Fibroblast of peridontal ligament (primary cell): ENCODE measurements around the gene MCM5.
"Not testable (repeated sequence)": the region's sequence is repeated elsewhere in the genome, so short reads cannot be mapped to it uniquely, and the experiment has no call there.

ENCODE experiments used
- DNase-seq: peaks from one replicate; pipeline ENCODE4 v3.0.0-alpha.2; 2010; ENCODE audit errors: extremely low read depth

MCM5 gene

GRCh38 chr22:35432228-35432905 lies 32.4 kb downstream of the MCM5 start:
- DNase-seq: no peak

DNA sequence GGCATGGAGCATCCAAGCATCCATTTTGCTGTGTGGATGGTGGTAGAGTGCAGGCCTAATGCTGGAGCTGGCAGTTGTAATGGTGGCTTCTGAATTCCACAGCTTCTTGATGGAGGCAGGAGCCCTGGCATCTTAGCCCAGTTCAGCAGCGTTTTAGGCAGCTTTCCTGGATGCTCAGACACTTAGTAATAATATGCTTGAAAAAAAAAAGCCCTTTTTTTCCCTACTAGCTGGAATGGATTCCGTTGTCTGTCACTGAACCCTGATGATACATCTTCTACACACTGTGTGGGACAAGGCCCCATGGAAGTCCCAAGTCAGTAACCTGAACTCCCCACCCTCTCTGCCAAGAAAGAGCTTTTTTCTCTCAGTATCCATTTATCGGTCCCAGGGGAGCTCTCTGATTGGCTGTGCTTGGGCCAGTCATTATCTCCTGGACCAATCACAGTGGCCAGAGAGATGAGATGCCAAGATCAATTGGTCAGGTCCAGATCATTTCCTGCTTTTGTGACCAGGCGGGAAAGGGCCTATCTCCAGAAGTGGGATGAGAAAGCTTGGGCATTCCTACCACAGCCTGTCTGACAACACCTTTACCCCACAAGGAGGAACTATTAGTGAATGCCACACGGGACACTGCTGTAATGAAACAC lies 34.2 kb downstream of the MCM5 start:
- no peak for DNase-seq

- DNase-seq: no peak
Observed at GRCh38 chr22:35435201-35435740, 35.3 kb downstream of the MCM5 start.

DNA sequence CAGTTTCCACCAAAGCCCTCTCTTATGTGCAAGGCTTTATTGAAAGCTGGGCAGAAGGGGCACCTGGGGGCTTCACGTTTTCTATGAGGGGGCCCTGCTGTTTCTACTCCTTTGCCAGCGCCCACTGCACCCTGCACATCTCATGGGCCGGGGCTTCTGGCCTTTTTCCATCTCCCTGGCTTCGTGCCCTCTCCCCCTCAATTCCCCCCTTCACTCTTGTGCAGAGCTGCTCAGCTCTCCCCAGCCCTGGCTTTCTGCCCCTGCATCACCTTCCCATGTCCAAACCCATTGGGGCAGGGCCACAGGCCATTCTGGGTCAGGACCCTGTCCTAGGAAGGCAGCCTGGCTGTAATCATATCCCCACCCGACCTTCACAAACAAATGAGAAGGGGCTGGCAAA lies 36.5 kb downstream of the MCM5 start:
- no peak for DNase-seq

DNA sequence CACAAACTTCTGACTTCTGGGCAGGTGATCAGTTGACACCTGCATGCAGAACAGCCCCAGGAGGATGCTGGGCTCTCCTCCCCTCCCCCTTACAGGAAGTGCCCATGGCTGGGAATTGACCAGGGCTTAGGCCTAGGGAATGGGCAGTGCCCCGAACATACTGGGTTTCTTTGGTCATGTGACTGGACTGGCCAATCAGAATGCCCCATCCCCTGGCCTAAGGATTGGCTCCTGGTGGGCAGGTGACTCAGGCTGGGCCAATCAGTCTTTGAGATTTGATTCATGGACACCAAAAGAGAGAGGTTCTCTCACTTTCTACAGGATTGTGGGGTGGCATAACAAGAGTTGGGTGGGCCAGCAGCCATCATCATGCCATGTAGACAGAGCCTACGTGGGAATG lies 37.1 kb downstream of the MCM5 start:
- no peak for DNase-seq

- not testable (repeated sequence) for DNase-seq
Observed at GRCh38 chr22:35438673-35439364, 38.9 kb downstream of the MCM5 start.

DNA sequence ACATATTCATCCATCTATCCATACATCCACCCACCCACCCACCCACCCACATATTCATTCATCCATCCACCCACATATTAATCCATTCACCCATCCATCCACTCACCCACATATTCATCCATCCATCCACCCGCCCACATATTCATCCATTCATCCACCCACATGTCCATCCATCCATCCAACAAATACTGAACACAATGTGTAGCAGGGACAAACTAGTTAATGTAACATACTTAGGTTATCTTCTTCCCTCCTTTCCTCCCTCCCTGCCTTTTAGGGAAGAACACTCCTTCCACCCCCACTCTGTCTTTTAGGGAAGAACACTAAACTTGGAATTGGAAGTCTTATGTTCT lies 39.4 kb downstream of the MCM5 start:
- DNase-seq: no peak

GRCh38 chr22:35440129-35440528 lies 40.2 kb downstream of the MCM5 start:
- peak; percentile 42 for DNase-seq

DNA sequence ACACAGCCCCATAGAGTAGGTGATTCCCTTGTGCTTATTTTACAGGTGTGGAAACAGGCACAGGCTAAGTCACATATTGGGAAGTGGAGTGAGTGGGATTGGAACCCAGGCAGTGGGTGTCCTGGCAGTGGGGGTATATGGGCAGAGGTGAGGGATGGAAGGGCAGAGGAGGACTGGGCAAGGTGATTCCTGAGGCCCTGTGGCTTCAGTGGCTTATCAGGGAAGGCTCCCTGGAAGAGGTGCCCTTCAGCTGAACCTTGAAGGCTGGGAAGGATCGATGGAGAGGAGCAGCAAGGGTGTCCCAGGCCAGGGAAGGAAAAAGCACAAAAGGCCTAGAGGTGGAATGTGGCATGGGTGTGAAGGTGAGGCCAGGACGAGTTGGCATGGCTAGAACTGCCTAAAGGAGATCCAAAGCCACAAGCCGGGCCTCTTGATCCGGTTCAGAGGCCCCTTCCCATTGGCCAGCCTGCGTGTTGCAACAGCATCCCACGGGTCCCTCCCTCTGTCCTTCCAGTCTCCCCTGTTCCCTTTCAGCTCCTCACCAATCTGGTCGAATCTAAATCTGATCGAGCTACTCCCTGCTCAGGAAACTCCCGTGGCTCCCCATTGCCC lies 41.7 kb downstream of the MCM5 start:
- no peak for DNase-seq

DNA sequence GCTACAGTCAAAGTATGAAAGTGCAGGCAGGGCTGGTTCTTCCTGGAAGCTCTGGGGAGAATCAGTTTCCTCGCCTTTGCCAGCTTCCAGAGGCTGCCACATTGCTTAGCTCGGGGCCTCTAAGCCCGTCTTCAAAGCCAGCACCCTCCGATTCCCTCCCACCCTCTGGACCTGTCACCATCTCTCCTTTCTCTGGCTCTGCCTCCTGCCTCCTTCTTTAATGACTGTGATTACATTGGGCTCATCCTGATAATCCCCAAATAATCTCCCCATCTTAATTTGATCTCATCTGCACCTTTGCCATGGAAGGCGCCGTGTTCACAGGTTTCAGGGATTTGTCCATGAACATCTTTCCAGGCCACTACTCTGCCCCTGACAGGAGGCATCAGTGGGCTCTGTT lies 42.5 kb downstream of the MCM5 start:
- no peak for DNase-seq

GRCh38 chr22:35443338-35443737 lies 43.4 kb downstream of the MCM5 start:
- no peak for DNase-seq

GRCh38 chr22:35443790-35444684 lies 44.1 kb downstream of the MCM5 start:
- DNase-seq: no peak

DNA sequence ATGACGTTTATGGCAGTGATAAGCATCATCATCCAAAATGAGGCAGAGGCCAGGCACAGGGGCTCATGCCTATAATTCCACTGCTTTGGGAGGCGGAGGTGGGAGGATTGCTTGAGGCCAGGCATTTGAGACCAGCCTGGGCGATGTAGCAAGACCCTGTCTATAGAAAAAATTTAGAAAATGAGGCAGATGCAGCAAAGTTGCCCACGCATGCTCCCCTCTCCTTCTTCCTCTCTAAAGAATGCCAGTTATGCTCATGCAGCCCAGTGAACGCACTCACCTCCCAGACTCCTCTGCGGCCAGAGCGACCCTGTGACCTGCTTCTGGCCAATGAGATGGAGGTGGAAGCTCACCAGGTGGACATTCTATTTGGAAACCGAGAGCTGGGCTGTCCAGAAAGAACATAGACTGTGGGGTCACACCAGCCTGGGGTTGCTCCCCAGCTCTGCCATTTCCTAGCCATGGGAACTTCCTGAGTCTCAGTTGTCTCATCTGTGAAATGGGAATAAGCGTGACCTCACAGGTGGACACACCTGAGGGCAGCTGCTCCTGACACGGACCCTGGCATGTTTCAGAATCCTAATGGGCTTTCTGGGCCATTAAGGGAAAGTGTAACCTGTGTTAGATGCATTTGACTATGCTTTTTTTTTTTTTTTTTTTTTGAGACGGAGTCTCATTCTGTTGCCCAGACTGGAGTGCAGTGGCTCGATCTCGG lies 44.9 kb downstream of the MCM5 start:
- no peak for DNase-seq

GRCh38 chr22:35445933-35446332 lies 46.0 kb downstream of the MCM5 start:
- DNase-seq: peak; percentile 15

DNA sequence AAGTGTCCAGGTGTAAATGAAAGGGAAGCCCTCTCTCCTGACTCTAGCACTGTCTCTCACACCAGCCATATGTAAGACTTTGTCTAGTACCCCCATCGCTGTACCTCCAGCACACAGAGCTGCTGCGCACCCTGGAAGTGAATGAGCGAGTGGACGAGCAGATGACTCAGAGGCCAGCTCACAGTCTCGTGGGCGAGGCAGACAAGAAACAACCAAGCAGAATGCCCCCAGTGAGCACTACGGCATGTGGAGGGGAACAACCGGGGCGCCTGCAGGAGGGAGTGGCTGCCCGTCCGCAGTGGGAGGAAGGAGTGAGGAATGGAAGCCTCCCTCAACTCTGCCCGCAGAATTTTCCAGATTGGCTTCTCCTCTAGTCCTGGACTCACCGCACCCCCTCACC lies 46.4 kb downstream of the MCM5 start:
- DNase-seq: peak; percentile 80

- DNase-seq: no peak
Observed at GRCh38 chr22:35448523-35448922, 48.6 kb downstream of the MCM5 start.

- no peak for DNase-seq
Observed at GRCh38 chr22:35449829-35450689, 50.1 kb downstream of the MCM5 start.

DNA sequence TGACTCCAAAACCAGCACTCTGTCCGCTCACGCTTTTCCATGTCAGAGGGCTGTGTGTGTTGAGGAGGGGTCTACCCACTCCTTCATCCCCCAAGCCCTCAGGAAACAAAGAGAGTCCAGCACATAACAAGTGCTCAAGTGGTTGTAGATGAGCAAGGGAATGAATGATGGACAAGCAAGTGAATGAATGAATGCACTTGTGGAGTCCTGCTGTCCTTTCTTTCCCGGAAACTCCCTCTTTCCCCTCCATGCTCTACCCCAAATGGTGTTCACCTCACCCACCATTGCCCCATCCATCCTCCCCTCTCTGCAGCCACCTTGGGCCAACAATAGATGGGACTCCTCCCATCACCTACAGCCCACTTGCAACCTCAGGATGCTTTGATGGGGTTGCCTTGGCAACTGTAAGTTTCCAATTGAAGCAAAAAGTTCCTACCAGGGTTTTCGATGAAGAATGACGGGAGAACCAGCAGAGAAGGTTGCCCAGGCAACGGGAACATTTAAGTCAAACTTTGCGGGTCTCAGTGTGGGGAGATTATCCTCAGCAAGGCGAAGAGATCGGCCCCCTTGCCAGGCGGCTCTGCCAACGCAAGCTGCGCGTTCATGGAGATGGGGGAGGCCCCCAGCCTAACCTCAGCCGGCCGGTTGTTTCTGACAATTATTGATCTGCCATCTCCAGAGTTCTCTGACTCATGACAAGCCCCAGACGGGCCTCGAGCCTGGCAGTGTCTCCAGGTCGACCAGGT lies 51.1 kb downstream of the MCM5 start:
- DNase-seq: no peak

DNA sequence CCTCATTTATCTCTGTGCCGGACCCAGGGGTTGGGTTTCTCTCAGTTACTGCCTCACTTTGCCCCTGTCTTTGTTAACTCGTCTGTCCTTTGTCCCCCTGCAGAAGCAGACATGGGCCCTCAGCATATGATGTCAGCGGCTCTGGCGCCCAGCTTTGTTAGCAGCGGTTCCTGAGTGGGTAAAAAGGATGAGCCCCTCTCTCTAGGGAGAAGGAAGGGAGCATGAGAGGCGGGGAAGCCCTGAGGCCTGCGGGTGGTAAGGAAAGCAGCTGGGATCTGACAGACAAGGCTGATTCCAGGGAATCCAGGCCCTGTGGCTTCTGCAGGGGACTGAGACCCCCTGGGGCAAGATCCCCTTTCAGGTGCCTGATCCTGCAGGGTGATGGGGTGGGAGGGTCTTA lies 51.7 kb downstream of the MCM5 start:
- DNase-seq: no peak
